Lung microvascular endothelial cell (primary cell): Measurements from ENCODE around the gene MTX3. TPM values are rescaled to one million over a fixed set of nuclear protein-coding genes. Genes with fewer than 3 reads are reported as not detected.

Experiments used
- DNase-seq, 2 donors: peaks; one replicate each; pipeline versions ENCODE4 v3.0.0 to v3.0.0-alpha.2; 2010; ENCODE audit warnings: low read depth in 2 of 2
- total RNA-seq: library from RNA; depleted of rRNA; stranded (reverse); fragments of >200 nt; gene quantifications from 2 replicates; pipeline ENCODE4 v1.2.1, GENCODE V29; 2014

MTX3 gene
- total RNA-seq, 1 donor from 2014 or later, result 4.8 TPM

GRCh38 chr5:79983618-79984017, 7.4 kb downstream of the MTX3 start:
- DNase-seq, result no peak

GRCh38 chr5:79982136-79982535, 8.9 kb downstream of the MTX3 start:
- DNase-seq, result no peak

GRCh38 chr5:79976759-79977515, 14.1 kb downstream of the MTX3 start:
- no peak for DNase-seq

GRCh38 chr5:79975422-79975821, 15.6 kb downstream of the MTX3 start:
- no peak for DNase-seq

GRCh38 chr5:79974886-79975285, 16.2 kb downstream of the MTX3 start:
- DNase-seq, result peak in 1 of 2 donors; percentile 63

- DNase-seq, result no peak
Observed at GRCh38 chr5:79973996-79974395, 17.1 kb downstream of the MTX3 start.

- peak in 1 of 2 donors; percentile 7 for DNase-seq
Observed at GRCh38 chr5:79973511-79973910, 17.6 kb downstream of the MTX3 start.

GRCh38 chr5:79971156-79971555, 19.9 kb downstream of the MTX3 start:
- DNase-seq, result peak; percentile 33 to 86

- DNase-seq, result no peak
Observed at GRCh38 chr5:79966448-79966847, 24.6 kb downstream of the MTX3 start.

GRCh38 chr5:79964136-79964535, 26.9 kb downstream of the MTX3 start:
- no peak for DNase-seq

GRCh38 chr5:79963261-79964061, 27.6 kb downstream of the MTX3 start:
- DNase-seq, result peak in 1 of 2 donors; percentile 14

- DNase-seq, result peak in 1 of 2 donors; percentile 49
Observed at GRCh38 chr5:79962575-79963222, 28.4 kb downstream of the MTX3 start.

- no peak for DNase-seq
Observed at GRCh38 chr5:79961716-79962574, 29.1 kb downstream of the MTX3 start.

- no peak for DNase-seq
Observed at GRCh38 chr5:79959407-79959806, 31.7 kb downstream of the MTX3 start.

GRCh38 chr5:79955941-79956670, 35.0 kb downstream of the MTX3 start:
- peak in 1 of 2 donors; percentile 55 for DNase-seq

GRCh38 chr5:79955356-79955895, 35.6 kb downstream of the MTX3 start:
- DNase-seq, result no peak

GRCh38 chr5:79954620-79955019, 36.4 kb downstream of the MTX3 start:
- no peak for DNase-seq

GRCh38 chr5:79947567-79947966, 43.5 kb downstream of the MTX3 start:
- no peak for DNase-seq

GRCh38 chr5:79938468-79938867, 52.6 kb downstream of the MTX3 start:
- no peak for DNase-seq

- DNase-seq, result no peak
Observed at GRCh38 chr5:79936646-79937216, 54.3 kb downstream of the MTX3 start.
